Fibroblast of villous mesenchyme (primary cell): Measurements from ENCODE around the gene ZNF385B. TPM values are rescaled to one million over a fixed set of nuclear protein-coding genes. Genes with fewer than 3 reads are reported as not detected.
"Not testable (repeated sequence)": the region's sequence is repeated elsewhere in the genome, so short reads cannot be mapped to it uniquely, and the experiment has no call there.

ENCODE experiments used
- DNase-seq: peaks from one replicate; pipeline ENCODE4 v3.0.0-alpha.2; 2010; ENCODE audit warnings: low read depth
- H3K4me3 ChIP-seq: 2 replicates; pipeline ENCODE4 v1.5.1; 2011; ENCODE audit warnings: low read depth, mild to moderate bottlenecking, low read length
- total RNA-seq: library from RNA; depleted of rRNA; stranded (reverse); fragments of >200 nt; gene quantifications from 2 replicates; pipeline ENCODE4 v1.2.3, GENCODE V29; 2012
- TF ChIP-seq, protein P1 (sequence below): IDR thresholded peaks from 2 replicates; pipeline ENCODE4 v1.5.1; 2012; ENCODE audit warnings: low read depth, mild to moderate bottlenecking, low read length; ENCODE audit not compliant: insufficient read depth

The ZNF385B gene
- total RNA-seq, 1 donor = not detected

DNA sequence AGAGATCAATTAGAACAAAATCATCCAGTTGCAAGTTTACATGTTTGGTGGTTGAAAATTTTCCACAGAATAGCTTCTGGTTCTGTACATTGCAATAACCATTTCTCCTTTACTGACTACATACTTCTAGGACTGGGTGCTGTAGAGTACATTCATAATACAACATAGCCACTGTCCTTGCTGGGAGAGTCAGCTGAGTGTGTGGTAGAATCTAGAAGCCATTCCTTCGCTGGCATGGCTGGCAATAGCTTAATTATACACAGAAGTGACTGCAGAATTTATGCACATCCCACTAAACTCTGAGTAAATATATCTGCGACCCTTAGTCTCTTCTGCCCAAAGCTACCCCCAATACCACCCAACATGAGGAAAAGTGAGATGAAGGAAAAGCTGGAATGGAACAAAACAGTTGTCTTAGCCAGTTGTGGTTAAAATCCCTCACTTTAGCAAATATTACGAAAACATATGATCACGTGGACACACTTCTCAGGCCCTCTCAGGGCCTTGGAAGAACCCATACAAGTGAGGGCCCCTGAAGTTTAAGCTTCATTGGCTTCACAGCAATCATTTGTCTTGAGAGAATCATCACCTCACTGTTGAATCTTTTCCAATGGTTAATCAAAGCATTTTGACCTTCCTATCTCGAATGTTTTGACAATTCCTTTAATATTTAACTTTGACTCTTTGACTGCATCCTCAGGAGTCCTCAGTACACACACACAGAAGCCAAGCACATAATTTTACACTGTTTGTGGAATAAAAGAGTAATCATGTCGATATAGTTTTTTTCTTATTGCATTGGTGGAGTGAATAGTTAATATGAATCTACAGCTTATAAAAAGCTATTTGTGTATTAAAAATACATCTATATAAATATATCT lies 225.1 kb downstream of the ZNF385B start:
- no peak for DNase-seq
- no peak overlapping the region for H3K4me3 ChIP-seq
- TF ChIP-seq, protein P1, sequence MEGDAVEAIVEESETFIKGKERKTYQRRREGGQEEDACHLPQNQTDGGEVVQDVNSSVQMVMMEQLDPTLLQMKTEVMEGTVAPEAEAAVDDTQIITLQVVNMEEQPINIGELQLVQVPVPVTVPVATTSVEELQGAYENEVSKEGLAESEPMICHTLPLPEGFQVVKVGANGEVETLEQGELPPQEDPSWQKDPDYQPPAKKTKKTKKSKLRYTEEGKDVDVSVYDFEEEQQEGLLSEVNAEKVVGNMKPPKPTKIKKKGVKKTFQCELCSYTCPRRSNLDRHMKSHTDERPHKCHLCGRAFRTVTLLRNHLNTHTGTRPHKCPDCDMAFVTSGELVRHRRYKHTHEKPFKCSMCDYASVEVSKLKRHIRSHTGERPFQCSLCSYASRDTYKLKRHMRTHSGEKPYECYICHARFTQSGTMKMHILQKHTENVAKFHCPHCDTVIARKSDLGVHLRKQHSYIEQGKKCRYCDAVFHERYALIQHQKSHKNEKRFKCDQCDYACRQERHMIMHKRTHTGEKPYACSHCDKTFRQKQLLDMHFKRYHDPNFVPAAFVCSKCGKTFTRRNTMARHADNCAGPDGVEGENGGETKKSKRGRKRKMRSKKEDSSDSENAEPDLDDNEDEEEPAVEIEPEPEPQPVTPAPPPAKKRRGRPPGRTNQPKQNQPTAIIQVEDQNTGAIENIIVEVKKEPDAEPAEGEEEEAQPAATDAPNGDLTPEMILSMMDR = no peak

DNA sequence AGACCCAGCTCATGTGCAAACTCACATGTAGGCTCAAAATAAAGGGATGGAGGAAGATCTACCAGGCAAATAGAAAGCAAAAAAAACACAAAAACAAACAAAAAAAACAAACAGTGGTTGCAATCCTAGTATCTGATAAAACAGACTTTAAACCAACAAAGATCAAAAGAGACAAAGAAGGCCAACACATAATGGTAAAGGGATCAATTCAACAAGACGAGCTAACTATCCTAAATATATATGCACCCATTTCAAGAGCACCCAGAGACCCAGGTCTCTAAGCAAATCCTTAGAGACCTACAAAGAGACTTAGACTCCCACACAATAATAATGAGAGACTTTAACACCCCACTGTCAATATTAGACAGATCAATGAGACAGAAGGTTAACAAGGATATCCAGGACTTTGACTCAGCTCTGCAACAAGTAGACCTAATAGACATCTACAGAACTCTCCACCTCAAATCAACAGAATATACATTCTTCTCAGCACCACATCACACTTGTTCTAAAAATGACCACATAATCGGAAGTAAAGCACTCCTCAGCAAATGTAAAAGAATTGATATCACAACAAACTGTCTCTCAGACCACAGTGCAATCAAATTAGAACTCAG lies 229.5 kb downstream of the ZNF385B start:
- not testable (repeated sequence) for DNase-seq

DNA sequence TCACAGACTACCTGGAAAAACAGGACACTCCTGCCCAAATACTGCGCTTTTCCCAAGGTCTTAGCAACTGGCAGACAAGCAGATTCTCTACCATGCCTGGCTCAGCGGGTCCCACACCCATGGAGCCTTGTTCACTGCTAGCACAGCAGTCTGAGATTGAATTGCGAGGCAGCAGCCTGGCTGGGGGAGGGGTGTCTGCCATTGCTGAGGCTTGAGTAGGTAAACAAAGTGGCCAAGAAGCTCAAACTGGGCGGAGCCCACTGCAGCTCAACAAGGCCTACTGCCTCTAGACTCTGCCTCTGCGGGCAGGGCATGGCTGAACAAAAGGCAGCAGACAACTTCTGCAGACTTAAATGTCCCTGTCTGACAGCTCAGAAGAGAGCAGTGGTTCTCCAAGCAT lies 231.6 kb downstream of the ZNF385B start:
- not testable (repeated sequence) for H3K4me3 ChIP-seq, DNase-seq

More for the DNA sequence above, 229.5 kb downstream of the ZNF385B start:
- not testable (repeated sequence) for H3K4me3 ChIP-seq

DNA sequence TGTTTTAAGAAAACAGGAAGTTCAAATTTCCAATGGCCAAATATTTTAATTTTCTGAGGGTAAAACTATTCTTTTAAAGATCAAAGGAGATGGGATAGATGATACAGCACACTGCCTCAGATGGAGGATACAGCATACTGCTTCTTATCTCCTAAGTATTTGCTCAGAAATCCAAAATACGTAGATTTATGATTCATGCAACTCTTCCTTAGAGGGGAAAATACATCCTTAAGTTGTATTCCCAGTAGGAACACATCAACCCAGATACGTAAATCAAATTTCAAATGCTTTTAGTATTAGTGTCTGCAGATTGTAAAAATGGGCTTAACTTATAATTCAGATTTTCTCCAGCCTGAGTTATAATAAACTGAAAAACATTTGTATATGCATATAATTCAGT lies 235.2 kb downstream of the ZNF385B start:
- TF ChIP-seq, protein P1 = no peak
- H3K4me3 ChIP-seq = no peak overlapping the region
- DNase-seq = no peak

DNA sequence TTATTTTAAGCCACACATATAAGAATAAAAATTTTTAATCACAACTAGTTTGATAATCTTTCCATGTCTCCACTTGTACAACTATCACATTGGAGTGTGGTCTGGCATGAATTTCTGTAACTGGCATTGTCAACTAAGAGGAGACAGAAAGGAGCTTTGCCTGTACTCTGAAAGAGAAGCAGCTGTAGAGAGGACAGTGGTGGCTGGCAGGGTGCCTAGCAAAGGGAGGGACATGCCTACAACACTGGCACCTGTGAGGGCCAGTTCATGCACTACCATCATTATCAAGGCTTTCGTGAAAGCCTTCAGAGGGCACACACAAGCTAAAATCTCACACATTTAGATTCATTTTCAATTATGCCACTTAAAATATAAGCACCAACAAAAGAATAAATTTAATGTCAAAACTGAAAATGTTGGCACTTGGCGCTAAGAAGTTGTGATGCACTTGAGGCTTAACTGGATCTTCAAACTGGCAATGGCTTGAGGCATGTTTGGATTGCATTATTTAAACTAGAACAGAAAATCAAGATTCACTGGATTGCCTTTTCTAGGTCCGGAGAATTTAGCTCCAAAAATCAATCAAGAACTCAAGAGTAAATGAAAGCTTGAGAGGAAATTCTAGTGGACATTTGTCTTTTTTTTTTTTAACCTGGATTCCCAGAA lies 238.6 kb downstream of the ZNF385B start:
- TF ChIP-seq, protein P1 = no peak
- DNase-seq = no peak
- no peak overlapping the region for H3K4me3 ChIP-seq

DNA sequence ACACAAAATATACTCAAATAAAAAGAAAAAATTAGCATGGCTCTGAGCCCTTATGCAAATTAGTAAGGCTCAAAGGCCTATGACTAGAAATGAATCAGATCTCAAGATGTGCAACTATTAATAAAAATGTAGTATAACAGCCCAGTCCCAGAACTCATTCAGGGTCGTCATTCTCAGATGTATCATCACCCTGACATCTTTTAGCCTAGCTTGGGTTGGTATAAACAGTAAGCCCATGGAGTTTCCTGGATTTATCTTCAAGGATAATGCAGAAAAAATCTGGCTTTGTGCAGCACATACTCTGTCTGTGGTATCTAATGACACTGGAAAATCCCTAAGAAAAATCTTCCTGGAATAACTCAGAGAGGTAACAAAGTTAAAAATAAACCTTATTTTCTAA lies 239.3 kb downstream of the ZNF385B start:
- TF ChIP-seq, protein P1 = no peak
- DNase-seq = no peak
- no peak overlapping the region for H3K4me3 ChIP-seq

DNA sequence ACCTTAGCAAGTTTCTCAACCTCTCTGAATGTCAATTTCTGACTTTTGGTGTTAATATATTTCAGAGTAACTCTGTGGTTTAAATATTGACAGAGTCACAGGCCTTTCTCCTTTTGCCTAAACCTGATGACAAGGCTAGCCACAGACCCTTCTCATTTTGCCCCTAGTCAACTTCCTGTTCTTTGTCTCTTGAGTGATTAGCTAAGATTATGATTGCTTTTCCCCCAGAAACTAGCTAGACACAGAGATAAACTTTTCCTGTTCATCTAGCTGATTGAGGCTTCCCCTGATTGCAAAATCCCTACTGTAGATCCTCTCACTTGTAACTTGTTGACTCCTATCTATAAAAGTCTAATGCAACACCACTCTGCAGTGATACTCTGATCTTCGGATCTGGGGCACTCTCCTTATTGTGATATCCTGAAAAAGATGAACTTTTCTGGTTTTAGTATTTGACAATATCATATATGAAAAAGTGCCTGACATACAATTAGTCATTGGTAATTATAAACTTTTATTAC lies 241.4 kb downstream of the ZNF385B start:
- no peak for DNase-seq
- TF ChIP-seq, protein P1 = no peak
- H3K4me3 ChIP-seq = no peak overlapping the region
